Stomach (tissue), 4 donors: Measurements from ENCODE around the gene PLEKHH2.

Experiments
- CTCF ChIP-seq, 7 experiments: fragments of 450-650 bp in 4 of 7; fragments of 200-600 bp in 3 of 7; sonication (generic) in 3 of 7; IDR thresholded peaks; one replicate each; pipeline ENCODE4 v1.5.1; 2016 to 2019; ENCODE audit warnings: antibody characterized with exemption in 7 of 7, control low read depth in 2 of 7, mild to moderate bottlenecking in 1 of 7
- EP300 ChIP-seq: sonication (generic); formaldehyde crosslinking; IDR thresholded peaks from one replicate; pipeline ENCODE4 v1.6.1; 2017; ENCODE audit warnings: antibody characterized with exemption
- POLR2A ChIP-seq, 4 donors: fragments of 450-650 bp; IDR thresholded peaks; one replicate each; pipeline ENCODE4 v1.6.1; 2016; ENCODE audit warnings: antibody characterized with exemption in 4 of 4, control low read depth in 2 of 4, mild to moderate bottlenecking in 1 of 4, moderate library complexity in 1 of 4

GRCh38 chr2:43774617-43775016 lies 137.6 kb downstream of the PLEKHH2 start:
- TF ChIP-seq CTCF (IDR thresholded peaks at IDR 0.05): no peak
- TF ChIP-seq POLR2A (IDR thresholded peaks at IDR 0.05): no peak
- no peak for TF ChIP-seq EP300
